Neuronal stem cell (in vitro differentiated cells): Measurements from ENCODE around the gene SMPD3.

Experiments
- DNase-seq: peaks from one replicate; pipeline ENCODE4 v3.0.0-alpha.2; 2013; ENCODE audit warnings: low spot score
- H2AFZ ChIP-seq: one replicate; pipeline ENCODE4 v1.6.1; 2013; ENCODE audit warnings: mild to moderate bottlenecking, low read length, inconsistent platforms
- H2AK5ac ChIP-seq: 2 replicates; pipeline ENCODE4 v1.6.1; 2013; ENCODE audit warnings: low read depth, mild to moderate bottlenecking, inconsistent platforms, low read length, moderate library complexity, mixed read lengths
- H2BK120ac ChIP-seq: 2 replicates; pipeline ENCODE4 v1.6.1; 2013; ENCODE audit warnings: low read depth, mild to moderate bottlenecking, inconsistent platforms, low read length, moderate library complexity, mixed read lengths
- H2BK12ac ChIP-seq: one replicate; pipeline ENCODE4 v1.6.1; 2013; ENCODE audit warnings: low read length, inconsistent platforms
- H2BK15ac ChIP-seq: 2 replicates; pipeline ENCODE4 v1.6.1; 2013; ENCODE audit warnings: mild to moderate bottlenecking, low read length, inconsistent platforms, mixed read lengths
- H2BK5ac ChIP-seq: one replicate; pipeline ENCODE4 v1.6.1; 2013; ENCODE audit warnings: inconsistent platforms, mild to moderate bottlenecking, low read length, moderate library complexity
- H3K14ac ChIP-seq: one replicate; pipeline ENCODE4 v1.6.1; 2013; ENCODE audit warnings: low read length, inconsistent platforms
- H3K18ac ChIP-seq: 2 replicates; pipeline ENCODE4 v1.6.1; 2013; ENCODE audit warnings: low read length, inconsistent platforms
- H3K23ac ChIP-seq: 2 replicates; pipeline ENCODE4 v1.6.1; 2013; ENCODE audit warnings: low read depth, mild to moderate bottlenecking, mixed read lengths, low read length, inconsistent platforms; ENCODE audit not compliant: poor library complexity
- H3K27ac ChIP-seq: replicated peaks from 3 replicates; pipeline ENCODE4 v1.5.1; 2013; ENCODE audit warnings: low read length, inconsistent platforms
- H3K27me3 ChIP-seq, 3 experiments: 2 replicates each; pipeline ENCODE4 v1.6.1; 2013; ENCODE audit warnings: low read length in 3 of 3, mild to moderate bottlenecking in 2 of 3, inconsistent platforms in 1 of 3, low read depth in 1 of 3, mixed read lengths in 1 of 3, moderate library complexity in 1 of 3; ENCODE audit not compliant: control insufficient read depth in 3 of 3, insufficient read depth in 3 of 3
- H3K36me3 ChIP-seq, 2 donors: replicated peaks in 1 of 2; 2 replicates each; pipeline ENCODE4 v1.6.1; 2013; ENCODE audit warnings: low read length in 2 of 2; ENCODE audit not compliant: control insufficient read depth in 2 of 2, insufficient read depth in 2 of 2
- H3K4ac ChIP-seq: 2 replicates; pipeline ENCODE4 v1.6.1; 2013; ENCODE audit warnings: inconsistent platforms, mild to moderate bottlenecking, low read length, moderate library complexity
- H3K4me1 ChIP-seq, 2 donors: 1 replicate in 1 of 2; 2 replicates in 1 of 2; pipeline ENCODE4 v1.6.1; 2013; ENCODE audit warnings: low read length in 2 of 2, low read depth in 1 of 2; ENCODE audit not compliant: control insufficient read depth in 2 of 2, insufficient read depth in 1 of 2
- H3K4me2 ChIP-seq: one replicate; pipeline ENCODE4 v1.6.1; 2013; ENCODE audit warnings: mild to moderate bottlenecking, low read length, inconsistent platforms; ENCODE audit not compliant: insufficient read depth, poor library complexity, severe bottlenecking
- H3K4me3 ChIP-seq, 2 donors: 2 replicates each; pipeline ENCODE4 v1.5.1; 2013; ENCODE audit warnings: low read length in 2 of 2, mild to moderate bottlenecking in 2 of 2, inconsistent platforms in 1 of 2, moderate library complexity in 1 of 2
- H3K79me1 ChIP-seq: one replicate; pipeline ENCODE4 v1.6.1; 2013; ENCODE audit warnings: low read depth, mild to moderate bottlenecking, inconsistent platforms, low read length, moderate library complexity
- H3K9ac ChIP-seq: one replicate; pipeline ENCODE4 v1.6.1; 2013; ENCODE audit warnings: mild to moderate bottlenecking, low read depth, low read length, inconsistent platforms; ENCODE audit not compliant: poor library complexity
- H3K9me3 ChIP-seq, 2 donors: replicated peaks in 1 of 2; 2 replicates each; pipeline versions ENCODE3 to v1.6.1; 2013; ENCODE audit warnings: low read length in 2 of 2, mild to moderate bottlenecking in 2 of 2, inconsistent platforms in 1 of 2, low read depth in 1 of 2, mixed read lengths in 1 of 2, moderate library complexity in 1 of 2; ENCODE audit not compliant: control insufficient read depth in 2 of 2, insufficient read depth in 1 of 2
- H4K8ac ChIP-seq: one replicate; pipeline ENCODE4 v1.6.1; 2013; ENCODE audit warnings: low read depth, mild to moderate bottlenecking, inconsistent platforms, low read length, moderate library complexity
- H4K91ac ChIP-seq: one replicate; pipeline ENCODE4 v1.6.1; 2013; ENCODE audit warnings: low read length, low read depth, mild to moderate bottlenecking, inconsistent platforms; ENCODE audit not compliant: poor library complexity
- WGBS, 2 donors: extraction: QIAGEN DNeasy Blood & Tissue Kit; methylation state at CpG; one replicate each; pipeline ENCODE4 v1.1.7; 2013; ENCODE audit warnings: missing lambda C conversion rate in 2 of 2, mixed read lengths in 1 of 2; ENCODE audit not compliant: insufficient read length in 2 of 2, insufficient replicate concordance in 1 of 2; ENCODE audit errors: extremely low coverage in 2 of 2; 5-methylcytosine and 5-hydroxymethylcytosine counted together

The SMPD3 gene

DNA sequence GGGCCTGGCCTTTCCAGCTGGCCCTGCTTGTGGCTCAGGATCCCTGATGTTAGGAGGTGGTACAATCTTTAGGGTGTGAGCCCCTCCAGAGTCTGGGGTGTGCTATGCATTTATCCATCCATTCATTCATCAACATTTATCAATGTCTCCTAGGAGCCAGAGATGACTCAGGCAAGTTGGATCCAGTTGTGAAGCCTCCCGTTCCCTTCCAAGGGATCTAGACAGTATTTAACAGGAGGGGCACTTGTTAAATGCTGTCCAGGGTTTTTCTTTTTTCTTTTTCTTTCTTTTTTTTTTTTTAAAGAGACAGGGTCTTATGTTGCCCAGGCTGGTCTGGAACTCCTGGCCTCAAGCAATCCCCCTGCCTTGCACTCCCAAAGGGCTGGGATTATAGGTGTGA is 42.0 kb upstream of the SMPD3 start:
- no peak overlapping the region for H4K91ac ChIP-seq
- H3K9me3 ChIP-seq = peaks cover 0 to 2% of the 10 kb centered on the region in 2 donors
- H3K27ac ChIP-seq = no peak overlapping the region
- no peak overlapping the region for H3K23ac ChIP-seq
- H3K4me2 ChIP-seq = no peak overlapping the region
- H3K9ac ChIP-seq = no peak overlapping the region
- H3K18ac ChIP-seq = no peak overlapping the region
- no peak overlapping the region for H2AFZ ChIP-seq
- H2BK5ac ChIP-seq = no peak overlapping the region
- no peak overlapping the region for H3K4me3 ChIP-seq
- H4K8ac ChIP-seq = no peak overlapping the region
- no peak overlapping the region for H2AK5ac ChIP-seq
- WGBS, 2 donors = no CpG with 5 or more reads among the region's 1 CpG
- H3K79me1 ChIP-seq = no peaks in the 10 kb centered on the region
- H2BK15ac ChIP-seq = peak overlapping the region; percentile 65
- peaks cover 0 to 11% (median 0%) of the 10 kb centered on the region in 3 experiments for H3K27me3 ChIP-seq
- no peak overlapping the region for H2BK120ac ChIP-seq
- no peaks in the 10 kb centered on the region for H3K36me3 ChIP-seq
- no peak overlapping the region for H2BK12ac ChIP-seq
- no peak overlapping the region for H3K14ac ChIP-seq
- peaks cover 9 to 19% of the 10 kb centered on the region in 2 donors for H3K4me1 ChIP-seq
- DNase-seq = no peak
- no peak overlapping the region for H3K4ac ChIP-seq

DNA sequence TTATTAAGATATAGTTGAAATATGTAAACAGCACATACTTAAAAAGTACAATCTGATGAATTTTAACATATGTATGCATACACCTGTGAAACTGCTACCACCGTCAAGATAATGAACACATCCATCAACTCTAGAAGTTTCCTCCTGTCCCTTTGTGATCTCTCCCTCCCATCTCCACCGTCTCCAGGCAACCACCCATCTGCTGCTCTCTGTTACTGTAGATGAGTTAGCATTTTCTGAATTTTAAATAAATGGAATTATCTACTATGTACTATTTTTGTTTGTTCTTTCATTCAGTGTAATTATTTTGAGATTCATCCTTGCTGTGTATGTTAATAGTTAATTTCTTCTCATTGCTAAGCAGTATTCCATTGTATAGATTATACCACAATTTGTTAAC is 40.2 kb upstream of the SMPD3 start:
- Histone ChIP-seq H3K4me2 (no peak overlapping the region), H3K4me3 (no peak overlapping the region), H2BK120ac (no peak overlapping the region), H3K23ac (no peak overlapping the region), H4K8ac (no peak overlapping the region), H3K4me1 (peaks cover 9 to 19% of the 10 kb centered on the region in 2 donors), H2AK5ac (no peak overlapping the region), H3K18ac (no peak overlapping the region), H2AFZ (no peak overlapping the region), H3K9me3 (no peaks in the 10 kb centered on the region), H4K91ac (no peak overlapping the region), H2BK12ac (no peak overlapping the region), H2BK5ac (no peak overlapping the region), H3K4ac (no peak overlapping the region), H2BK15ac (no peak overlapping the region), H3K36me3 (no peaks in the 10 kb centered on the region), H3K14ac (no peak overlapping the region), H3K9ac (no peak overlapping the region), H3K79me1 (no peaks in the 10 kb centered on the region), H3K27me3 (peaks cover 0 to 11% (median 0%) of the 10 kb centered on the region in 3 experiments), H3K27ac (no peak overlapping the region)
- no CpG with 5 or more reads among the region's 2 CpGs for WGBS, 2 donors
- no peak for DNase-seq

DNA sequence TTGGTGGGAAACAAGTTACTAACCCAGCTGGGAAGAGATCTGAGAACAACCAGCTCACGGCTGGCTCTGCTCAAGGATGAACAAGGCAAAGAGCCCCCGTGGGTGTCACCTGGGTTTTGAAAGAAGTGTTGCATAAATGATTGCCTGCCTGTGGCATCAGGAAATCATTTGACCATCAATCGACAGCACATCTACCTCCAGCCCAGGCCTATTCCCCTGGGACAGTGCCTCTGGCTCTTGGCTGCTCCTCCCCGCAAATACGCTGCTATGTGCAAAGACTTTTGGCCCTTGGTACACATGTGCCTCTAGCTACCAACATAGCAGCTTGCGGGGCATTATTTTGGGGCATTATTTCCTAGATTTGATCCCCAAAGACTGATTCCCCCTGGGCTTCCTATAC is 39.4 kb upstream of the SMPD3 start:
- no peak for DNase-seq
- Histone ChIP-seq H3K36me3 (no peaks in the 10 kb centered on the region), H3K9ac (no peak overlapping the region), H4K8ac (no peak overlapping the region), H2AK5ac (no peak overlapping the region), H3K18ac (no peak overlapping the region), H4K91ac (no peak overlapping the region), H2BK12ac (no peak overlapping the region), H3K27ac (no peak overlapping the region), H3K4me1 (peaks cover 9 to 19% of the 10 kb centered on the region in 2 donors), H3K14ac (no peak overlapping the region), H2BK120ac (no peak overlapping the region), H3K4me3 (no peak overlapping the region), H3K4me2 (no peak overlapping the region), H3K79me1 (no peaks in the 10 kb centered on the region), H3K23ac (no peak overlapping the region), H3K9me3 (no peaks in the 10 kb centered on the region), H3K4ac (no peak overlapping the region), H2AFZ (no peak overlapping the region), H2BK15ac (no peak overlapping the region), H3K27me3 (peaks cover 0 to 11% (median 0%) of the 10 kb centered on the region in 3 experiments), H2BK5ac (no peak overlapping the region)
- no CpG with 5 or more reads among the region's 6 CpGs for WGBS, 2 donors

GRCh38 chr16:68487203-68487514 is 38.9 kb upstream of the SMPD3 start:
- H2BK15ac ChIP-seq = no peak overlapping the region

More at GRCh38 chr16:68487203-68487514, 38.9 kb upstream of the SMPD3 start:
- Histone ChIP-seq H2AK5ac (no peak overlapping the region), H2BK120ac (no peak overlapping the region), H3K14ac (no peak overlapping the region), H3K27me3 (peaks cover 0 to 8% (median 0%) of the 10 kb centered on the region in 3 experiments), H3K23ac (no peak overlapping the region), H3K4me1 (peaks cover 9 to 19% of the 10 kb centered on the region in 2 donors), H2AFZ (peak overlapping the region; percentile 71), H3K18ac (peak overlapping the region; percentile 66), H3K79me1 (no peaks in the 10 kb centered on the region), H3K36me3 (no peaks in the 10 kb centered on the region), H4K8ac (no peak overlapping the region), H3K9ac (no peak overlapping the region), H4K91ac (no peak overlapping the region), H3K9me3 (no peaks in the 10 kb centered on the region), H2BK5ac (no peak overlapping the region), H3K4me2 (no peak overlapping the region), H2BK12ac (no peak overlapping the region), H3K27ac (peak overlapping the region; percentile 41), H3K4ac (no peak overlapping the region), H3K4me3 (no peak overlapping the region)
- DNase-seq = no peak
- no CpG with 5 or more reads among the region's 4 CpGs for WGBS, 2 donors
